HG03558 (cell line): ENCODE data around the gene EVL.

ENCODE experiments used
- ATAC-seq: cut with Tn5 transposase; IDR thresholded peaks from one replicate; pipeline ENCODE4 v1.9.1; 2021; ENCODE audit warnings: moderate number of reproducible peaks; ENCODE audit not compliant: unreplicated experiment; ENCODE audit errors: extremely low read depth

EVL gene

DNA sequence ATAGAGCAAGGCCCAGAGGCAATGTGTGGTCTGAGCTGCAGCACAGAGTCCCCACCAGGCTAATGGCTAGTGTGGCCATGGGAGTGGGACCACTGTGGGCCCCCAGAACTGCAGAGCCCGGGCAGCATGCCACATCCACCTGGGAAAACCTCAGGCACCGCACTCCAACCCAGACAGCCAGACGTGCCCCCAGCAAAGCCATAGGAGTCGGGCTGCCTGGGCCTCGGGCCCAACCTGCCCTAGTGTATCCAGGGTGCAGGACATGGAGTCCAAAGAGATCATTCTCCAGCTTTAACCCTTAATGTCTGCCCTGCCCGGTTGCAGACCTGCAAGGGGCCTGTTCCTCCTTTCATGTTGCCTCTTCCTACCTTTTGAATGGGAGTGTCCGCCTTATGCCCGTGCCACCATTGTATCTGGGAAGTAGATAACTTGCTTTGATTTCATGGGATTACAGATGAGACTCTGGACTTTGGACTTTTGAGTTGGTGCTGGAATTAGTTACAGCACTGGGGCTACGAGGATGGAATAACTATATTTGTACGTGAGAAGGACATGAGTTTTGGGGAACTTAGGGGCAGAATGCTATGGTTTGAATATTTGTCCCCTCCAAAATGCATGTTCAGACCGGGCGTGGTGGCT lies 123.3 kb downstream of the EVL start:
- ATAC-seq: no peak

GRCh38 chr14:100190126-100190525 lies 124.9 kb downstream of the EVL start:
- no peak for ATAC-seq

GRCh38 chr14:100191584-100192249 lies 126.5 kb downstream of the EVL start:
- no peak for ATAC-seq

DNA sequence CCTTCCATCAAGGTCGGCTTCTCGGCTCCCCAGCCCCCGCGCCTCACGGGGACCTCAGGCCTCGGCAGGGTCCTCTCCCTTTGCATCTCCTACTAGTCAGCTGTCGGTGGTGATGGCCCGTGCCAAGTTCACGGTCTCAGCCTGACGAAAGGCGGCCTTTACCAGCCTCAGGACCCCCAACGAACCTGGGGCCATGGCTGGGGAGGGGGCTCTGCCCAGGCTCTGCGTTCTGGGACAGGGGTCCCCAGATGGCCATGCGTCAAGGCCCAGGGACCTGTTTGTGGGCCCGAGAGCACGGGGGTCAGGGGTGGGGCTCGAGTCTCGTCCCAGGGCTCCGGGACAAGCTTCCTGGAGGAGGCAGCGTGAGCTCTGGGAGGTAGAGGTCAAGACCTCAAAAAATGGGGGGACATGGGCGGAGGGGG lies 127.0 kb downstream of the EVL start:
- ATAC-seq: no peak

DNA sequence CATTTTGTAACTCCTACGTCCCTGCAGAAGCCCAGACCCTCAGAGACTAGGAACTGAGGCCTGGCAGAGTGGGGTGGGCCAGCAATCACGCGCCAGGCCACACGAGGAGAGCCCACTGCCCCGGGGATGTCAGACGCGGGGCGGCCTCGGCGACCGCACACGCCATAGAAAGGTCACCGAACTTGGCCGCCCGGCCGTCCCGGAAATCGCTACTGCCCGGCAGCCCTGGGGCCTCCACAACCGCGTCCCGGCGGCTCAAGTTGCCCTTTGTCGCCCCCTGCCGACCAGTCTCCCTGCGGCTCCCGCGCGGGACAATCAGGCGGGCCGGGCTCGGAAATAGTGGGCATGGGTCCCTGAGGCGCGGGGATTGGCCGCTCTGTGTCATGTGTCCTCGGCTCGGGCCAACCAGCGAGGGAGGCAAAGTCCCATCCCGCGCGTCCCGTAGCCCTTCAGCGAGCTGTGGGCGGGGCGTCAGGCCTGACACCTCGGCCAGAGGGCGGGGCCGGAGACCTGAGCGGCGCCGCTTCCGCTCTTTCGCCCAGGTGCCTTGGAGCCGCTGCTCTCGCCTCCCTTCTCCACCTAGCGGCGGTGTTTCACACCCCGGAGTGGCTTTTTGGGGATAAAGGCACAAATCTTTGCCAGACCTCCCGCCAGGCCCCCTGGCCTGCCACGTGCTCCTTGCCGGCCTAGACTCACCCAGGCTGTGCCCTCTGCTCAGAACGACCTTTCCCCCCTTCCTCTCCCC lies 127.6 kb downstream of the EVL start:
- ATAC-seq: peak; percentile 95
